ENCODE results near the gene RFX2. TPM values are rescaled to one million over a fixed set of nuclear protein-coding genes. Genes with fewer than 3 reads are reported as not detected.
A peak's percentile ranks its signal among the peaks of the same experiment; 100 is the strongest.

The RFX2 gene
- total and polyA plus RNA-seq, 9 of the 15 experiments (the other 6 are each of a cell fraction or from before 2014, with no cell fraction given): 3.6 to 18.7 (median 8.7) TPM

DNA sequence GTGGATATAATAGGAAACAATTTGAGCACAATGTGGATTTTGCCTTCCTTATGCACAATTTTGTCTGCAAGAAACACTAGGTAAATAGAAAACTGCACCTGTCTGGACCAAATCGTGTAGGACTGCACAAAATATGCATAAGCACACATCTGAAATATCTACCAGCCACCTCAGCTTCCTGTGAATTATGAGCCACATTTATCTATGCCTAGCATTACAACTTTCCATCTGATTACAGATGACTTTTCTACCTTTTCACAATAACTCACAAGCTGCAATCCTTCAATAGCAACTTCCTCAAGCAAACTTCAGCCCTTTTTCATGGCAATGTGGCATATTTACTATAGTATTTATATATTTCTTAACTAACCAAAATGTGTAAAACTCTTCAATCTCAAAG lies 5.7 kb upstream of the RFX2 start (continued):
- TF ChIP-seq, protein P1, sequence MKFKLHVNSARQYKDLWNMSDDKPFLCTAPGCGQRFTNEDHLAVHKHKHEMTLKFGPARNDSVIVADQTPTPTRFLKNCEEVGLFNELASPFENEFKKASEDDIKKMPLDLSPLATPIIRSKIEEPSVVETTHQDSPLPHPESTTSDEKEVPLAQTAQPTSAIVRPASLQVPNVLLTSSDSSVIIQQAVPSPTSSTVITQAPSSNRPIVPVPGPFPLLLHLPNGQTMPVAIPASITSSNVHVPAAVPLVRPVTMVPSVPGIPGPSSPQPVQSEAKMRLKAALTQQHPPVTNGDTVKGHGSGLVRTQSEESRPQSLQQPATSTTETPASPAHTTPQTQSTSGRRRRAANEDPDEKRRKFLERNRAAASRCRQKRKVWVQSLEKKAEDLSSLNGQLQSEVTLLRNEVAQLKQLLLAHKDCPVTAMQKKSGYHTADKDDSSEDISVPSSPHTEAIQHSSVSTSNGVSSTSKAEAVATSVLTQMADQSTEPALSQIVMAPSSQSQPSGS (CRISPR knock-in tag; IDR thresholded peaks at IDR 0.05): no peak
- no peak for TF ChIP-seq ZNF324 (CRISPR knock-in tag; IDR thresholded peaks at IDR 0.05)
- TF ChIP-seq ZNF778 (CRISPR knock-in tag; IDR thresholded peaks at IDR 0.05): no peak
- no peak for TF ChIP-seq GTF2F1 (IDR thresholded peaks at IDR 0.05; ENCODE audit: low read depth, low read length)
- TF ChIP-seq, protein P2, sequence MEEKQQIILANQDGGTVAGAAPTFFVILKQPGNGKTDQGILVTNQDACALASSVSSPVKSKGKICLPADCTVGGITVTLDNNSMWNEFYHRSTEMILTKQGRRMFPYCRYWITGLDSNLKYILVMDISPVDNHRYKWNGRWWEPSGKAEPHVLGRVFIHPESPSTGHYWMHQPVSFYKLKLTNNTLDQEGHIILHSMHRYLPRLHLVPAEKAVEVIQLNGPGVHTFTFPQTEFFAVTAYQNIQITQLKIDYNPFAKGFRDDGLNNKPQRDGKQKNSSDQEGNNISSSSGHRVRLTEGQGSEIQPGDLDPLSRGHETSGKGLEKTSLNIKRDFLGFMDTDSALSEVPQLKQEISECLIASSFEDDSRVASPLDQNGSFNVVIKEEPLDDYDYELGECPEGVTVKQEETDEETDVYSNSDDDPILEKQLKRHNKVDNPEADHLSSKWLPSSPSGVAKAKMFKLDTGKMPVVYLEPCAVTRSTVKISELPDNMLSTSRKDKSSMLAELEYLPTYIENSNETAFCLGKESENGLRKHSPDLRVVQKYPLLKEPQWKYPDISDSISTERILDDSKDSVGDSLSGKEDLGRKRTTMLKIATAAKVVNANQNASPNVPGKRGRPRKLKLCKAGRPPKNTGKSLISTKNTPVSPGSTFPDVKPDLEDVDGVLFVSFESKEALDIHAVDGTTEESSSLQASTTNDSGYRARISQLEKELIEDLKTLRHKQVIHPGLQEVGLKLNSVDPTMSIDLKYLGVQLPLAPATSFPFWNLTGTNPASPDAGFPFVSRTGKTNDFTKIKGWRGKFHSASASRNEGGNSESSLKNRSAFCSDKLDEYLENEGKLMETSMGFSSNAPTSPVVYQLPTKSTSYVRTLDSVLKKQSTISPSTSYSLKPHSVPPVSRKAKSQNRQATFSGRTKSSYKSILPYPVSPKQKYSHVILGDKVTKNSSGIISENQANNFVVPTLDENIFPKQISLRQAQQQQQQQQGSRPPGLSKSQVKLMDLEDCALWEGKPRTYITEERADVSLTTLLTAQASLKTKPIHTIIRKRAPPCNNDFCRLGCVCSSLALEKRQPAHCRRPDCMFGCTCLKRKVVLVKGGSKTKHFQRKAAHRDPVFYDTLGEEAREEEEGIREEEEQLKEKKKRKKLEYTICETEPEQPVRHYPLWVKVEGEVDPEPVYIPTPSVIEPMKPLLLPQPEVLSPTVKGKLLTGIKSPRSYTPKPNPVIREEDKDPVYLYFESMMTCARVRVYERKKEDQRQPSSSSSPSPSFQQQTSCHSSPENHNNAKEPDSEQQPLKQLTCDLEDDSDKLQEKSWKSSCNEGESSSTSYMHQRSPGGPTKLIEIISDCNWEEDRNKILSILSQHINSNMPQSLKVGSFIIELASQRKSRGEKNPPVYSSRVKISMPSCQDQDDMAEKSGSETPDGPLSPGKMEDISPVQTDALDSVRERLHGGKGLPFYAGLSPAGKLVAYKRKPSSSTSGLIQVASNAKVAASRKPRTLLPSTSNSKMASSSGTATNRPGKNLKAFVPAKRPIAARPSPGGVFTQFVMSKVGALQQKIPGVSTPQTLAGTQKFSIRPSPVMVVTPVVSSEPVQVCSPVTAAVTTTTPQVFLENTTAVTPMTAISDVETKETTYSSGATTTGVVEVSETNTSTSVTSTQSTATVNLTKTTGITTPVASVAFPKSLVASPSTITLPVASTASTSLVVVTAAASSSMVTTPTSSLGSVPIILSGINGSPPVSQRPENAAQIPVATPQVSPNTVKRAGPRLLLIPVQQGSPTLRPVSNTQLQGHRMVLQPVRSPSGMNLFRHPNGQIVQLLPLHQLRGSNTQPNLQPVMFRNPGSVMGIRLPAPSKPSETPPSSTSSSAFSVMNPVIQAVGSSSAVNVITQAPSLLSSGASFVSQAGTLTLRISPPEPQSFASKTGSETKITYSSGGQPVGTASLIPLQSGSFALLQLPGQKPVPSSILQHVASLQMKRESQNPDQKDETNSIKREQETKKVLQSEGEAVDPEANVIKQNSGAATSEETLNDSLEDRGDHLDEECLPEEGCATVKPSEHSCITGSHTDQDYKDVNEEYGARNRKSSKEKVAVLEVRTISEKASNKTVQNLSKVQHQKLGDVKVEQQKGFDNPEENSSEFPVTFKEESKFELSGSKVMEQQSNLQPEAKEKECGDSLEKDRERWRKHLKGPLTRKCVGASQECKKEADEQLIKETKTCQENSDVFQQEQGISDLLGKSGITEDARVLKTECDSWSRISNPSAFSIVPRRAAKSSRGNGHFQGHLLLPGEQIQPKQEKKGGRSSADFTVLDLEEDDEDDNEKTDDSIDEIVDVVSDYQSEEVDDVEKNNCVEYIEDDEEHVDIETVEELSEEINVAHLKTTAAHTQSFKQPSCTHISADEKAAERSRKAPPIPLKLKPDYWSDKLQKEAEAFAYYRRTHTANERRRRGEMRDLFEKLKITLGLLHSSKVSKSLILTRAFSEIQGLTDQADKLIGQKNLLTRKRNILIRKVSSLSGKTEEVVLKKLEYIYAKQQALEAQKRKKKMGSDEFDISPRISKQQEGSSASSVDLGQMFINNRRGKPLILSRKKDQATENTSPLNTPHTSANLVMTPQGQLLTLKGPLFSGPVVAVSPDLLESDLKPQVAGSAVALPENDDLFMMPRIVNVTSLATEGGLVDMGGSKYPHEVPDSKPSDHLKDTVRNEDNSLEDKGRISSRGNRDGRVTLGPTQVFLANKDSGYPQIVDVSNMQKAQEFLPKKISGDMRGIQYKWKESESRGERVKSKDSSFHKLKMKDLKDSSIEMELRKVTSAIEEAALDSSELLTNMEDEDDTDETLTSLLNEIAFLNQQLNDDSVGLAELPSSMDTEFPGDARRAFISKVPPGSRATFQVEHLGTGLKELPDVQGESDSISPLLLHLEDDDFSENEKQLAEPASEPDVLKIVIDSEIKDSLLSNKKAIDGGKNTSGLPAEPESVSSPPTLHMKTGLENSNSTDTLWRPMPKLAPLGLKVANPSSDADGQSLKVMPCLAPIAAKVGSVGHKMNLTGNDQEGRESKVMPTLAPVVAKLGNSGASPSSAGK (IDR thresholded peaks at IDR 0.05): no peak
- TF ChIP-seq TEAD4 (IDR thresholded peaks at IDR 0.05; ENCODE audit: low read length): peak; percentile 57; the same call in 1 of the 2 replicates
- no peak for TF ChIP-seq TEAD4 (CRISPR knock-in tag; IDR thresholded peaks at IDR 0.05; ENCODE audit: borderline replicate concordance)
- peak; percentile 52; the same call in 1 of the 2 replicates for TF ChIP-seq TCF3 (CRISPR knock-in tag; IDR thresholded peaks at IDR 0.05)
- TF ChIP-seq SRSF9 (IDR thresholded peaks at IDR 0.05; ENCODE audit: borderline replicate concordance, low read depth, low read length): no peak
- TF ChIP-seq MNT (conservative IDR thresholded peaks at IDR 0.05): no peak
- TF ChIP-seq FOSL1 (tag; conservative IDR thresholded peaks at IDR 0.05): 0 out of 2 replicates have a peak, but pooled peaks have one; percentile 12
